GM15510 (cell line): ENCODE data around the gene FAM89B.
A peak's percentile ranks its signal among the peaks of the same experiment; 100 is the strongest.

Experiments
- POLR2A ChIP-seq: IDR thresholded peaks from 3 replicates; pipeline ENCODE4 v1.6.1; 2011; ENCODE audit warnings: borderline replicate concordance; ENCODE audit not compliant: insufficient read length; ENCODE audit errors: extremely low read depth

FAM89B gene

DNA sequence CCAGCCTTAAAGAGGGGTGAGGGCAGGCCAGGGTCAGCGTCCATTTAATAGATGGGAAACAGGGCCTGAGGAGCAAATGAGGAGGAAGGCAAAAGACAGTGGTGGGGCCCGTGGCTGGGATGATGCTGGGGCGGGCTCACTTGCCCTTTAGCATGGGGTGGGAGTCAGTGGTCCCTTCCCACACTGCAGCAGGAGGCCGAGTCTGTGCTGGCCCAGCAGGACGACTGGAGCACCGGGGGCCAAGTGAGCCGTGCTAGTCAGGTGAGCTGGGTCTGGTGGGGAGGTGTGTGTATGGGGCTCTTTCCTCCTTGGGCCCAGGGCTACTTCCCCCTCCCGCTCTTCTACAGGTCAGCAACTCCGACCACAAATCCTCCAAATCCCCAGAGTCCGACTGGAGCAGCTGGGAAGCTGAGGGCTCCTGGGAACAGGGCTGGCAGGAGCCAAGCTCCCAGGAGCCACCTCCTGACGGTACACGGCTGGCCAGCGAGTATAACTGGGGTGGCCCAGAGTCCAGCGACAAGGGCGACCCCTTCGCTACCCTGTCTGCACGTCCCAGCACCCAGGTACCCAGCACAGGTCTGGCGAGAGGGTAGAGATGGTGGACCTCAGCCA, 34.6 kb upstream of the FAM89B start:
- TF ChIP-seq POLR2A = peak; percentile 16

DNA sequence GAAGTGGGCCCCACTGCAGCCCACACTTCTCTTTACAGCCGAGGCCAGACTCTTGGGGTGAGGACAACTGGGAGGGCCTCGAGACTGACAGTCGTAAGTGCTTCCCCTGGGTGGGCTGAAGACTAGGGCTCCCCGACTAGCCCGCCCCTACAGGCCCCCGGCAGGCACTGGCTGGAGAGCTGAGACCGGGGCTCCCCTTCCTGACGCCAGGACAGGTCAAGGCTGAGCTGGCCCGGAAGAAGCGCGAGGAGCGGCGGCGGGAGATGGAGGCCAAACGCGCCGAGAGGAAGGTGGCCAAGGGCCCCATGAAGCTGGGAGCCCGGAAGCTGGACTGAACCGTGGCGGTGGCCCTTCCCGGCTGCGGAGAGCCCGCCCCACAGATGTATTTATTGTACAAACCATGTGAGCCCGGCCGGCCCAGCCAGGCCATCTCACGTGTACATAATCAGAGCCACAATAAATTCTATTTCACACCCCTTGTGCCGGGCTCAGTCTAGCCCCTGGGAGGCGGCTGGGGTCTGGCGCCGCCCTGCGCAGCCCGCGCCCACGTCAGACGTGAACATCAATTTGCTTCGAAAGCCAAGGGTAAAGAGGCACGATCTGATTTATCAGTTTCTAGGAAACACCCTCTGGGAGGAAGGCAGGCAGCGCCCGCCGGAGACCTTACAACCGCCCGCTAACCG, 34.0 kb upstream of the FAM89B start:
- TF ChIP-seq POLR2A = no peak

DNA sequence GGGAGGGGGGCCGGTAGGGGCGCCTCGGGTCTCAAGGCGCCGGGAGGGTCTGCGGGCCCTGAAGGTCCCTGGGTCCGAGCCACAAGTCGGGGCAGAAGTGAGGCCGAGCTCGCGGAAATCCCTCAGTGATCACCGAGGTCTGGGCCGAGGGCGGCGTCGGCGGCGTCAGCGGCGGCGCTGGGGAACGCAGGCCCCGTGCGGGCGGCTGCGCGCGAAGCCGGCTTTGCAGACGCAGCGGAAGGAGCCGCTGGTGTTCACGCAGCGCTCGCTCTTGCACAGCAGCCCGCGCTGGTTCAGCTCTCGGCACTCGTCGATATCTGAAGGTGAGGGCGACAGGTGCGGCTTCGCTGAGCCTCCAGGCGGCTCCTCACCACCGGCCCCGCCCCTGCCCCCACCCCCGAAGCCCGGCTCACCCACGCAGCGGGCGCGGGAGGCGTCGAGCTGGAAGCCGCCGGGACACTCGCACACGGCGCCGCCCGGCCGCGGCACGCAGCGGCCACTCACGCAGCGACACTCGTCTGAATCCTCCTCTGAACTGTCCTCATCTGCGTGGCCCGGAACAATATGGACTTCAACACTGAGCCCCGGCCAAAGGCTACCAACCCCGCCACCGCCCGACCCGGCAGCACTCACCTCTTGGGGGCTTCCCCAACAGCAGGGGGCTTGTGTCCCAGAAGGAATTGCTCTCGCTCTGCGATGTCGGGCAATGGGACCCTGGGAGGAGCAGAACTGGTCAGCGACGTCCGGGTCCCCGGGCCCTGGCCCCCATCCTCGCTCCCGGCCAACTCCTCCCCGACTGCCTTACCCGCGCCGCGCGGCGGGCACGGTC, 33.2 kb upstream of the FAM89B start:
- TF ChIP-seq POLR2A = no peak

DNA sequence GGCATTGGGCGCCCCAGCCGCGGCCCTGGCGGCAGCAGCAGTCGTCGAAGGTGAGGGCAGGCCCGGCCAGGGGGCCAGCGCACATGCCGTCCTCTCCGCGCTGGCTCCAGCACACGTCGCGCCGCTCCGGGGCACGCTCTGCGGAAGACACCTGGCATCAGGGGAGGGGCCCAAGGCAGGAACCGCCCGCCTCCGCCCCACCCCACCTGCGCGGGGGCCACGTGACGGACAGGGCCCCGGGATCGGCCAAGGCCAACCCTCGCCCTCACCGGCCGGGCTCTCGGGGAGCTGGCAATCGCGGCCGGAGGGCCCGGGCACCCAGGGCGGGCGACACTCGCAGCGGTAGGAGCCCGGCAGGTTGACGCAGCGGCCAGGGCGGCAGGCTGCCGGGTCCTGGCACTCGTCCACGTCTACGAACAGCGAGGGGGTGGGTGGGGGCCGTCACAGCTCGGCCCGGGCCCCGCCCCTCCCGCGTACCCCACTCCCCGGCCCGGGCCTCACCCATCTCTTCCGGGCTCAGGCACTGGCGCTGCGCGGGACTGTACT, 32.5 kb upstream of the FAM89B start:
- no peak for TF ChIP-seq POLR2A

DNA sequence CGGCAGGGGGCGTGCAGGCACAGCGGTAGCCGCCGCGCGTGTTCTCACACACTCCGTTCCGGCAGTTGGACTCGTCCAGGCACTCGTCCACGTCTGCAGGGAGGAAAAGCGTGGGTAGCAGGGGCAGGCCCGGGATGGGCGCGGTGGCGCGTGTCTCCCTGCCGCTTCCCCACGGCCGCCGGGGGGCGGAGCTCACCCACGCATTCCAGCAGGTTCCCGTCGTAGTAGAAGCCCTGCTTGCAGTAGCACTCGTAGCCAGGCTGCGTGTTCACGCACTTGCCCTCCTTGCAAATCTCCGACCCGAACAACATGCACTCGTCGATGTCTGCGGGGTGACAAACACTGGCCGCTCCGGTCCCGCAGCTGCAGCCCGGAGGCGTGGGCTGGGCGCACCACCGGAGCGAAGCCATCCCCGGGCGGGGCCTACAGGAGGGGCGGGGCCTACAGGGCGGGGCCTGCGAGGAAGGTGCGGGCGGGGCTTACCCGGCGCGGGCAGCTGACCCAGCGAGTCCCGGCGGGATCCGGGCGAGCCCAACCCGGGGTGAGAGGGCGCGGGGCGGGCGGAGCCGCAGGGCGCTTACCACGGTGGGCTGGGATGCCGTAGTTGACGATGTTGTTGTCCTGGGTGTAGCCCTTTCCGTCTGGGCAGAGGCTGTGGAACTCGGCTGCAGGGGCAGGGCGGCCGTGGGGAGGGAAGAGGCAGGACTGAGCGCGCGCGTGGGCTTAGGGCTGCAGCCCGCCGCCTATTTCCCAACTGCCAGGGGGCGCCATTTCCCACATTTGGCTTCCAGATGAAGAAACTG, 31.8 kb upstream of the FAM89B start:
- peak; percentile 63 for TF ChIP-seq POLR2A

DNA sequence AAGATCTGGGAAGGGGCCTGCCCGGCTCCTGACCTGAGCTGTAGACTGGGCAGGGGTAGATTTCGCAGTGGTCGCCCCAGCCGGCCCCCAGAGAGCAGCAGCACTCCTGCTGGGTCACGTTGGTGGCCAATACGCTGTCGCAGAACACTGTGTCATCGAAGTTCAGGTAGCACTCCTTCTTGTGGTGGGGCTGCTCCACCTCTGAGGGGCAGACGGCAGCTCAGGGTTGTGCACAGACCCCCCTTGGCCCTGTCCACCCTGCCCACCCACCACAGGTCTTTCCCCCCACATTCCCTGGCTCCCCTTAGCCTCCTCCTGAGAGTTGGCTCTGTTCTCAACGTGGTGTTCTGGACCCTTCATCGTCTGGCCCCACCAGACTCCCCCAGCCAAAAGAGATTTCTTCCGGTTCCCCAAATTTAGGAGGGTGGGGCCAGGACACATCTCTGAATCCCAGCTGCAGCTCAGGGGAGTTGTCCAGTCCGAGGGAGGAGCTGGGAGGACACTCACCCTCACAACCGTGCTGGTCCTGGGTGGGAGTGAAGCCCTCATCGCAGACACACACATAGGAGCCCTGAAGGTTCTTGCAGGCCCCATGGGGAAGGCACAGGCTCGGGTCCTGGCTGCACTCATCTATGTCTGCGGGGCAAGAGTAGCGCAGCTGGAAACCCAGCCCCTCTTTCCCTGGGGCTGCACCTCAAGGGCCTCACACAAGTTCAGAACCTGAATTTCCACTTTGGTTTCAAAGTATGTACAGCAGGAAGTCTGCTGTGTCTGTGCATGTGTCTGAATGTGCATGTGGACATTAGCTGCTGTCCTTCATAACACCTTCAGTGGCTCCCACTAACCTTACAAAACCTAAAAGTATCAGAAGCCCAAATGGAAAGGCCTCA, 31.0 kb upstream of the FAM89B start:
- no peak for TF ChIP-seq POLR2A

DNA sequence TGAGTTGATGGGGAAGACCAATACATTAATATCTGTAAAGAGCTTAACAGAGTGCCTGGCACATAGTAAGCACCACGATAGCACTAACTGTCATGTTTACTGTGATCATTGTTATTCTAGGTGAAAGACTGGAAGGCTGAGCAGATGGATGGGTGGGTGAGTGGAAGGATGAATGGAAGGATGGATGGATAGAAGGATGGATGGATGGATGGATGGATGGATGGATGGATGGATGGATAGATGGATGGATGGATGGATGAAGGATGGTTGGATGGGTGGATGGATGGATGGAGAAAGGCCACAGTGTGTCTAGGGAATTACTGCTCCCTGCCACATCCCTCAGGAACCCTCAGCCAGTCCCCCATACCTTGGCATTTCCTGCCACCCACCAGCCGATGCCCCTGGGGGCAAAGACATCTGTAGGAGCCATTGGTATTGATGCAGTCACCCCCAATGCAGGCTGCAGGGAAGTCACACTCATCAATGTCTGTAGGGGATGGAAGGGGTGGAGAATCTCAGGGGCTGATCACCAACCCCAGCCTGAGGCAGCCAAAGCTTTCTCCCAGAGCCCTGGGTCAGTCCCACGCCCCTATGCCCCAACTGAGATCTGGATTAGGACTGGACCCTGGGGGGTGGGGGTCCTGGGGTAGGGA, 29.5 kb upstream of the FAM89B start:
- TF ChIP-seq POLR2A = no peak

DNA sequence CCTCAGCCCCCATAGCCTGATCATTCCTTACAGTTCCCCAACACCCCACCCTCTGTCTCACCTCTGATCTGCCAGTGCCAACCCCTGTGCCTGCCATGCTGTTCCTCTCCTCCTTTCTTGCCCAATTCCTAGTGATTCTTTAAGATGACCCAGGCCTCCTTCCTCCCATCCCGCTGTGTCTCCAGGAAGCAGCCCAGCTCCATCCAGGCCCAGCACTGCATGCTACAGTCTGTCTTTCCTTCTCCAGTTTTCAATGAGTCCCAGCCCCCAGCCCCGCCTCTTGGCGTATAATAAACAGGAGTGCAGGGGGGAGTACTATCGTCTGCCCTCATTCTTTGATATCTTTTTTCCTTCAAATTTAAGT, 26.5 kb upstream of the FAM89B start:
- TF ChIP-seq POLR2A = no peak

GRCh38 chr11:65546217-65546958, 25.9 kb upstream of the FAM89B start:
- TF ChIP-seq POLR2A = peak; percentile 33

- TF ChIP-seq POLR2A = no peak
Observed at GRCh38 chr11:65547446-65548125, 24.8 kb upstream of the FAM89B start.

GRCh38 chr11:65548395-65548794, 23.9 kb upstream of the FAM89B start:
- TF ChIP-seq POLR2A = no peak

- no peak for TF ChIP-seq POLR2A
Observed at GRCh38 chr11:65549096-65549495, 23.2 kb upstream of the FAM89B start.
